HepG2 (cell line): ENCODE measurements around the gene TMEM131. TPM values are rescaled to one million over a fixed set of nuclear protein-coding genes. Genes with fewer than 3 reads are reported as not detected.

Source experiments
- ATAC-seq: fragments of 200-7000 bp; cut with Tn5 transposase; 3 replicates; pipeline ENCODE4 v1.9.1; 2020; ENCODE audit warnings: mild to moderate bottlenecking, moderate library complexity
- BruUV-seq: library from RNA; stranded (reverse); fragments of 400-500 nt; replicated peaks from 2 replicates; lab custom pipeline; 2021; lab: Mats Ljungman, UMichigan
- CTCF ChIA-PET: fragments of 300-600 bp; formaldehyde crosslinking; extraction: SDS; loops from one replicate; lab custom pipeline; 2021; ENCODE audit warnings: low total read pairs, inconsistent platforms, low intra/inter-chr PET ratio; lab: Yijun Ruan, JAX
- POLR2A ChIA-PET: fragments of 350-600 bp; sonication (Branson Sonifier 250); formaldehyde crosslinking; loops from one replicate; lab custom pipeline; 2020; ENCODE audit warnings: antibody characterized with exemption, inconsistent platforms; lab: Yijun Ruan, JAX
- DNase-seq: peaks from one replicate; pipeline ENCODE4 v3.0.0-alpha.2; 2015; ENCODE audit warnings: low spot score
- FAIRE-seq: peaks from 3 replicates; lab custom pipeline; 2011; peaks lifted over from hg19 to GRCh38; lab: Jason Lieb, UNC
- H2AFZ ChIP-seq: one replicate; pipeline ENCODE4 v1.6.1; 2011; ENCODE audit warnings: low read length, inconsistent platforms
- H3K27ac ChIP-seq: fragments of 300-600 bp; 3 replicates; pipeline ENCODE4 v1.8.0; 2011; ENCODE audit warnings: mixed run types, mild to moderate bottlenecking, mixed read lengths, low read length, inconsistent platforms; ENCODE audit not compliant: insufficient read depth; ENCODE audit errors: extremely low read length
- H3K27me3 ChIP-seq, 2 experiments: fragments of 200-600 bp in 1 of 2; 2 replicates in 1 of 2; 3 replicates in 1 of 2; pipeline versions ENCODE4 v1.6.0 to v1.8.0; 2011; ENCODE audit warnings: low read length in 2 of 2, mild to moderate bottlenecking in 2 of 2, moderate library complexity in 2 of 2, inconsistent platforms in 1 of 2; ENCODE audit not compliant: insufficient read depth in 2 of 2, control insufficient read depth in 1 of 2
- H3K36me3 ChIP-seq, 2 experiments: fragments of 200-600 bp in 1 of 2; replicated peaks in 1 of 2; 2 replicates in 1 of 2; 3 replicates in 1 of 2; pipeline versions ENCODE4 v1.5.1 to v1.8.0; 2011; ENCODE audit warnings: low read length in 2 of 2, inconsistent platforms in 1 of 2; ENCODE audit not compliant: insufficient read depth in 2 of 2, control insufficient read depth in 1 of 2
- H3K4me1 ChIP-seq: 2 replicates; pipeline ENCODE4 v1.5.1; 2012; ENCODE audit warnings: low read length, inconsistent platforms; ENCODE audit not compliant: insufficient read depth
- H3K4me2 ChIP-seq: 2 replicates; pipeline ENCODE4 v1.6.0; 2011; ENCODE audit warnings: low read depth, low read length, inconsistent platforms
- H3K4me3 ChIP-seq, 3 experiments: fragments of 200-600 bp in 1 of 3; sonication (generic), shearing (Covaris generic) in 1 of 3; replicated peaks in 1 of 3; 2 replicates each; pipeline ENCODE4 v1.5.1; 2011 to 2016; ENCODE audit warnings: low read length in 3 of 3, inconsistent platforms in 2 of 3, low read depth in 2 of 3, mild to moderate bottlenecking in 2 of 3, control low read depth in 1 of 3, mixed read lengths in 1 of 3; ENCODE audit not compliant: insufficient read depth in 1 of 3
- H3K79me2 ChIP-seq: one replicate; pipeline ENCODE4 v1.6.1; 2011; ENCODE audit warnings: low read length, inconsistent platforms; ENCODE audit not compliant: insufficient read depth
- H3K9ac ChIP-seq: 2 replicates; pipeline ENCODE4 v1.6.0; 2011; ENCODE audit warnings: mild to moderate bottlenecking, low read depth, low read length, inconsistent platforms; ENCODE audit not compliant: insufficient read depth
- H3K9me3 ChIP-seq: 2 replicates; pipeline ENCODE4 v1.5.1; 2012; ENCODE audit warnings: mild to moderate bottlenecking, low read length
- H4K20me1 ChIP-seq: 2 replicates; pipeline ENCODE4 v1.6.0; 2011; ENCODE audit warnings: inconsistent platforms, mild to moderate bottlenecking, low read length, moderate library complexity; ENCODE audit not compliant: insufficient read depth
- HNF4G ChIP-seq, 2 experiments: sonication (generic) in 1 of 2; formaldehyde crosslinking in 1 of 2; IDR thresholded peaks; 2 replicates each; pipeline versions ENCODE4 v1.4.0 to v1.6.1; 2011 to 2020; ENCODE audit warnings: borderline replicate concordance in 2 of 2, low read depth in 2 of 2, mild to moderate bottlenecking in 2 of 2, low read length in 1 of 2, missing genetic modification reagents in 1 of 2, moderate library complexity in 1 of 2
- HNRNPK ChIP-seq: fragments of 200-400 bp; formaldehyde crosslinking; IDR thresholded peaks from 2 replicates; pipeline ENCODE4 v1.6.1; 2018; ENCODE audit warnings: low read length, low read depth, moderate library complexity, mild to moderate bottlenecking; ENCODE audit not compliant: poor library complexity, severe bottlenecking
- MTF1 ChIP-seq: sonication (generic); formaldehyde crosslinking; IDR thresholded peaks from 2 replicates; pipeline ENCODE4 v1.5.0; 2020; ENCODE audit warnings: missing genetic modification reagents
- NFYB ChIP-seq: sonication (generic); formaldehyde crosslinking; IDR thresholded peaks from 2 replicates; pipeline ENCODE4 v1.4.0; 2020; ENCODE audit warnings: missing genetic modification reagents
- PCBP2 ChIP-seq: fragments of 200-400 bp; formaldehyde crosslinking; optimal IDR thresholded peaks from 2 replicates; pipeline ENCODE3; 2018; ENCODE audit warnings: low read length, low read depth; ENCODE audit not compliant: poor library complexity, severe bottlenecking
- SCMH1 ChIP-seq: sonication (generic); formaldehyde crosslinking; IDR thresholded peaks from 2 replicates; pipeline ENCODE4 v1.9.0; 2021; ENCODE audit warnings: missing genetic modification reagents, mild to moderate bottlenecking, borderline replicate concordance
- ZNF253 ChIP-seq: sonication (generic); formaldehyde crosslinking; IDR thresholded peaks from 2 replicates; pipeline ENCODE4 v1.8.0; 2022; ENCODE audit warnings: mild to moderate bottlenecking, missing genetic modification reagents, borderline replicate concordance
- WGBS: methylation state at CpG from one replicate; pipeline ENCODE4 v1.1.6; 2017; ENCODE audit warnings: low lambda C conversion rate; 5-methylcytosine and 5-hydroxymethylcytosine counted together
- in situ Hi-C: cut with HindIII; loops from 2 replicates; pipeline ENCODE4 v1.10.0; 2017; ENCODE audit warnings: low pct_unique_long_range_greater_than_20kb; ENCODE audit not compliant: extremely low pct_ligation_motif_present
- intact Hi-C: fragments of 100-400 bp; cut with micrococcal nuclease; formaldehyde crosslinking; loops from one replicate; pipeline ENCODE4 v1.10.0; 2022; ENCODE audit not compliant: unreplicated experiment
- polyA plus RNA-seq, 8 experiments: library from polyadenylated mRNA; depleted of rRNA in 3 of 8; stranded (reverse) in 7 of 8; unstranded in 1 of 8; fragments of >200 nt; fragmentation: Illumina TruSeq in 4 of 8; extraction: Trizol in 4 of 8; gene quantifications; 2 replicates each; pipeline versions ENCODE4 v1.2.1 to v1.2.3, GENCODE V29; 2011 to 2016; ENCODE audit warnings: low read depth in 4 of 8, missing spikeins in 1 of 8, mixed read lengths in 1 of 8; ENCODE audit not compliant: insufficient read depth in 1 of 8
- total RNA-seq, 5 experiments: library from RNA; depleted of rRNA; stranded (reverse); fragments of >200 nt; fragmentation: Illumina TruSeq; extraction: Trizol; gene quantifications; 2 replicates each; pipeline ENCODE4 v1.2.3, GENCODE V29; 2016; ENCODE audit warnings: low read depth in 1 of 5

The TMEM131 gene
- total and polyA plus RNA-seq, 2 of the 13 experiments (the other 11 are each of a cell fraction or from before 2014, with no cell fraction given), result 17.9 to 19.5 TPM

DNA sequence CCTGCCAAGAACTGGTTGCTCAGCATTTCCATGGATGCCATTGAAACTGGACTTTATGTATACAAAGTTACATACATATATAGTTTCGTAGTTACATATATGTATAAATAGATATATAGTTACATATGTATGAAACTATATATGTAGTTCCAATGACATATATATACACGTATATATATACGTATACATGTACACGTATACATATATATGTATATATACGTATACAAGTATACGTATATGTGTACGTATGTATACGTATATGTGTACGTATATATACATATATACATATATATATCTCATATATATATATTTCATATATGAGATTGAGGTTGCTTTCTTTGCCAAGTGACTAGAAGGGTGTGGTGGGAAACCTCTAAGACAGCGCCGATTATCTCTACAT lies 10.6 kb upstream of the TMEM131 start (continued):
- no peak for TF ChIP-seq SCMH1 (CRISPR knock-in tag)

DNA sequence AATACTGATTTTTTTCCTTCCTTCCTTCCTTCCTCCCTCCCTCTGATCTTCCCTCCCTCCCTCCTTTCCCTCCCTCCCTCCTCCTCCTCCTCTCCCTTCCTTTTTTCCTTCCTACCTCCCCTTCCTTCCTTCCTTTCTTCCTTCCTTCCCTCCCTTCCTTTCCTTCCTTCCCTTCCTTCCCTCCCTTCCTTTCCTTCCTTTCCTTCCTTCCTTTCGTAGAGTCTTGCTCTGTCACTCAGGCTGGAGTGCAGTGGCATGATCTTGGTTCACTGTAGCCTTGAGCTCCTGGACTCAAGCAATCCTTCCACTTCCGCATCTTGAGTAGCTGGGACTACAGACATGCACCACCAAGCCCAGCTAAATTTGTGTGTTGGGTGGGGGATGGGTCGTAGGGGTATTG lies 8.9 kb upstream of the TMEM131 start:
- no peaks in the 10 kb centered on the region; a peak in 2 of 5 replicates for H3K27me3 ChIP-seq
- ChIA-PET POLR2A (no interaction called here), CTCF (no interaction called here)
- no TSS peak for BruUV-seq
- H3K4me1 ChIP-seq, result peaks cover 4% of the 10 kb centered on the region; the same call in 1 of the 2 replicates
- H3K9me3 ChIP-seq, result no peaks in the 10 kb centered on the region
- no peak for FAIRE-seq
- TF ChIP-seq HNF4G (IDR thresholded peaks at IDR 0.05; ENCODE audit: borderline replicate concordance, low read depth, low read length) (no peak), HNF4G (CRISPR knock-in tag; IDR thresholded peaks at IDR 0.05; ENCODE audit: borderline replicate concordance, low read depth) (no peak), NFYB (CRISPR knock-in tag) (no peak), HNRNPK (peak; percentile 35), MTF1 (CRISPR knock-in tag) (no peak), ZNF253 (CRISPR knock-in tag) (no peak), PCBP2 (peak; percentile 93)
- H2AFZ ChIP-seq, result no peak overlapping the region
- no peaks in the 10 kb centered on the region for H3K36me3 ChIP-seq
- no peaks in the 10 kb centered on the region for H4K20me1 ChIP-seq
- intact Hi-C loops (no loop called here), in situ Hi-C loops (no loop called here)
- H3K9ac ChIP-seq, result no peak overlapping the region
- no peak overlapping the region for H3K4me2 ChIP-seq
- H3K27ac ChIP-seq, result no peak overlapping the region
- ATAC-seq, result no peak
- no peaks in the 10 kb centered on the region for H3K79me2 ChIP-seq
- DNase-seq, result no peak
- H3K4me3 ChIP-seq, result no peak overlapping the region
- 70% methylated on average over 3 of the region's 3 CpGs for WGBS
